HAP-1 (cell line): ENCODE results near the gene CHRNB1.

Experiments
- DNase-seq, 2 experiments: peaks; one replicate each; pipeline ENCODE4 v3.0.0-alpha.2; 2016 to 2020; ENCODE audit warnings: low spot score in 2 of 2
- H3K27me3 ChIP-seq: fragments of 250-450 bp; sonication (Bioruptor Pico); 2 replicates; pipeline ENCODE4 v1.5.1; 2020; ENCODE audit warnings: low read depth, mild to moderate bottlenecking, moderate library complexity
- H3K36me3 ChIP-seq: fragments of 250-450 bp; sonication (Bioruptor Pico); replicated peaks from 2 replicates; pipeline ENCODE4 v1.5.1; 2020; ENCODE audit warnings: mild to moderate bottlenecking
- H3K4me1 ChIP-seq: fragments of 250-450 bp; sonication (Bioruptor Pico); 2 replicates; pipeline ENCODE4 v1.5.1; 2020; ENCODE audit warnings: mild to moderate bottlenecking
- H3K4me3 ChIP-seq: fragments of 250-450 bp; sonication (Bioruptor Pico); 2 replicates; pipeline ENCODE4 v1.5.1; 2020; ENCODE audit warnings: mild to moderate bottlenecking, moderate library complexity
- H3K9me3 ChIP-seq: fragments of 250-450 bp; sonication (Bioruptor Pico); 2 replicates; pipeline ENCODE4 v1.5.1; 2020; ENCODE audit warnings: mild to moderate bottlenecking, moderate library complexity
- in situ Hi-C: fragments of 300-500 bp; cut with MboI; formaldehyde crosslinking; loops from 3 replicates; pipeline ENCODE4 v1.14.3; 2020; ENCODE audit warnings: low sequenced_read_pairs, inconsistent platforms, mixed read lengths

The CHRNB1 gene

GRCh38 chr17:7423679-7424078 is 21.2 kb upstream of the CHRNB1 start:
- no peak overlapping the region for H3K4me3 ChIP-seq
- no peak for DNase-seq
- no peaks in the 10 kb centered on the region for H3K27me3 ChIP-seq
- no peaks in the 10 kb centered on the region for H3K4me1 ChIP-seq
- in situ Hi-C loops: no loop called here
- no peaks in the 10 kb centered on the region for H3K9me3 ChIP-seq
- no peaks in the 10 kb centered on the region for H3K36me3 ChIP-seq

- no peak for DNase-seq
- no peaks in the 10 kb centered on the region for H3K27me3 ChIP-seq
- H3K9me3 ChIP-seq: no peaks in the 10 kb centered on the region; the same call in 1 of the 2 replicates
- H3K36me3 ChIP-seq: no peaks in the 10 kb centered on the region
- in situ Hi-C loops: no loop called here
- no peaks in the 10 kb centered on the region for H3K4me1 ChIP-seq
- H3K4me3 ChIP-seq: no peak within 1 kb of the TSS
Measured at GRCh38 chr17:7425316-7425715, 19.5 kb upstream of the CHRNB1 start, which contains the start of gene SPEM2. Gene SPEM2, plus strand, starts transcription at chr17:7425616. Its CDS starts 73 bp downstream, at chr17:7425689.

DNA sequence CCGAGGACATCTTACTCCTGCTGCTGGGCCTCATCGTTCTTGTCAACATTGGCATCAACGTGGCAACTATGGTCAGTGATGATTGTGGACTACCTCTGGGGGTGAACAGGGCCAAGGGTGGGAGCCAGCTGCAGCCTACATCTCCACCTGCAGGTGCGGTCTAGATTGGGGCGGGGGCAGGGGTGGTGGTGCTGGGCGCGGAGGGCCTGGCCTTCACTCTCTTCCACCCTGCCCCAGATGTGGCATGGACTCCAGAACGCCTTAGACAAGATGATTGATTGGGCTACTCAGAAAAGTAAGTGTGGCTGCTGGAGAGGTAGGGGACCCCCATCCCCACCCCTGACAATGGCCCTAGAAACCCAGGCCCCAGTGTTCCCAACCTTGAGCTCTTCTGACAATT is 19.1 kb upstream of the CHRNB1 start:
- in situ Hi-C loops: no loop called here
- H3K36me3 ChIP-seq: no peaks in the 10 kb centered on the region
- H3K9me3 ChIP-seq: no peaks in the 10 kb centered on the region; the same call in 1 of the 2 replicates
- no peak for DNase-seq
- H3K4me1 ChIP-seq: no peaks in the 10 kb centered on the region
- H3K27me3 ChIP-seq: no peaks in the 10 kb centered on the region
- H3K4me3 ChIP-seq: no peak overlapping the region

DNA sequence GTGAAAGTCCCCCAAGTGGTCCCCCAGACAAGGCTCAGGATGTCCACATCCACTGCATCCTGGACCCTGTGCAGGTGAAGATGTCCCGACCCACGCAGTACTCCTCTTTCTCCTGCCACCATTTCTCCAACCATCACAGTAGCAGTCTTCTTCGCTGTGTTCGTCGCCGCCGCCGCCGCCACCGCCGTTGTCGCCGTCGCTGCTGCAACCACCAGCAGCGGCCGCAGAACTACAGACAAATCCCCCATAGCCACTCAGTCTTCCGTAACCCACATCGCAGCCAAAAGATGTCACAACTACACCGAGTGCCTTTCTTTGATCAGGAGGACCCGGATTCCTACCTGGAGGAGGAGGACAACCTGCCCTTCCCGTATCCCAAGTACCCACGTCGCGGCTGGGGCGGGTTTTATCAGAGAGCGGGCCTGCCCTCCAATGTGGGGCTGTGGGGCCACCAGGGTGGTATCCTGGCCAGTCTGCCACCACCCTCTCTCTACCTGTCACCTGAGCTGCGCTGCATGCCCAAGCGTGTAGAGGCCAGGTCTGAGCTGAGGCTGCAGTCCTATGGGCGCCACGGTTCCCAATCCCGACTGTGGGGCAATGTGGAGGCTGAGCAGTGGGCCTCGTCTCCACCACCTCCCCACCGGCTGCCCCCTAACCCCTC is 18.5 kb upstream of the CHRNB1 start:
- no peak for DNase-seq
- no peak overlapping the region for H3K4me3 ChIP-seq
- in situ Hi-C loops: no loop called here
- H3K36me3 ChIP-seq: no peaks in the 10 kb centered on the region
- no peaks in the 10 kb centered on the region for H3K4me1 ChIP-seq
- no peaks in the 10 kb centered on the region; the same call in 1 of the 2 replicates for H3K9me3 ChIP-seq
- H3K27me3 ChIP-seq: no peaks in the 10 kb centered on the region

DNA sequence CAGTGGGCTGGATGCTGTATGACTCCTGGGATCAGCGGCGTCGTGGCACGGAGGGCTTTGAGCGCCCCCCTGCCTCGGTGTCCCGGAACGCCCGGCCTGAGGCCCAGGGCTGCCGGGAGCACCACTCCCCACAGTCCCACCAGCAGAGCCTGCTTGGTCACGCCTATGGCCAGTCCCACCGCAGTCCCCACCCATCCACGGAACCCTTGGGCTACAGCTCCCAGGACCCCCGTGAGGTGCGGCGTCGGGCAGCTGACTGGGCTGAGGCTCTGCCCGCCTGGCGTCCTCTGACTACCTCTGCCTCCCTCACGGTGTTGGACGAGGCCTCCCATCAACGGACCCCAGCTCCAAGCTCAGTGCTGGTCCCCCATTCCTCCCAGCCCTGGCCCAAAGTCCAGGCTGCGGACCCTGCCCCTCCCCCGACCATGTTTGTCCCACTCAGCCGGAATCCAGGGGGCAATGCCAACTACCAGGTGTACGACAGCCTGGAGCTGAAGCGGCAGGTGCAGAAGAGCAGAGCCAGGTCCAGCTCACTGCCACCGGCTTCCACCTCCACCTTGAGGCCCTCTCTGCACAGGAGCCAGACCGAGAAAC is 17.9 kb upstream of the CHRNB1 start:
- Histone ChIP-seq H3K4me1 (no peaks in the 10 kb centered on the region), H3K27me3 (no peaks in the 10 kb centered on the region), H3K9me3 (no peaks in the 10 kb centered on the region; the same call in 1 of the 2 replicates), H3K36me3 (no peaks in the 10 kb centered on the region), H3K4me3 (no peak overlapping the region)
- DNase-seq: no peak
- in situ Hi-C loops: no loop called here

DNA sequence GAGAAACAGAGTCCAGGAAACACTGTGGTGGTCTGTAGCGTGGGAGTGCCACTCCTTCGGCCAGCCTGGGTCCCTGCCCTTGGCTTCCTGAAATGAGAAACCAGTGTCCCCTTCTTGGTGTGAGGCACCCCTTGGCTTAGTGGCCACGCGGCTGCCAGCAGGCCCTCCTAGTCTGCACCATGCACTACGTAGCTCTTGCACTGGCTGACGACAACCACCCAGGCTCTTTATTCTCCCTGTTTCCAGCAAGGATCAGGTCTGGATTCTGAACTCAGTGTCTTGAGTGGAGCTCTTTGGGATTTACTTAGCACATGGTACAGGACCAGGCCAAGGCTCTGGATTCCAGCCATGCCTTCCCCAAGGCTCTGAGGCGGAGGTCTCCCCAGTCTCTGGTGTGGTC is 17.3 kb upstream of the CHRNB1 start:
- no peak for DNase-seq
- no peaks in the 10 kb centered on the region for H3K4me1 ChIP-seq
- no peaks in the 10 kb centered on the region; the same call in 1 of the 2 replicates for H3K9me3 ChIP-seq
- no peaks in the 10 kb centered on the region for H3K36me3 ChIP-seq
- in situ Hi-C loops: no loop called here
- no peak overlapping the region for H3K4me3 ChIP-seq
- no peaks in the 10 kb centered on the region for H3K27me3 ChIP-seq

DNA sequence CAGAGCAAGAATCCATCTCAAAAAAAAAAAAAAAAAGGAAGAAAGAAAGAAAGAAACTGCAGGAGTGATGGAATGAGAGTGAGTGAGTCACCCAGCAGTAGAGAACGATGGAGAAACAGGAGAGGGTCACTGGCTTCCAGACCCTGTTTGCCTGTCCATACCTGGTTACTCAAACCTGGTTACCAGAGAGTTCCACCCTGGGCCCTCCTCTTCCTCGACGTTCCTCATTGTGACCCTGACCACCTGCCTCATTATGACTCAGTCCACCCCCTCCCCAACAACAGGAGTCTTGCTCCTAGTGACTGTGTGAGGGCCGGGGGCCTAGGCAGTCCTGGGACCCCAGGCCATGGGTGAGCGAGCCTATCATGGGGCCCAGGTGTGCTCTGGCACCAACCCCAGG is 16.3 kb upstream of the CHRNB1 start, which contains the start of gene SPEM3:
TSS of gene SPEM3 (plus strand) at position 301 of the 400 bp plus-strand sequence. CDS start at position 347, 46 bp downstream.
- in situ Hi-C loops: no loop called here
- no peak for DNase-seq
- Histone ChIP-seq H3K36me3 (no peaks in the 10 kb centered on the region), H3K9me3 (no peaks in the 10 kb centered on the region; the same call in 1 of the 2 replicates), H3K4me3 (no peak within 1 kb of the TSS), H3K4me1 (no peaks in the 10 kb centered on the region), H3K27me3 (no peaks in the 10 kb centered on the region)

DNA sequence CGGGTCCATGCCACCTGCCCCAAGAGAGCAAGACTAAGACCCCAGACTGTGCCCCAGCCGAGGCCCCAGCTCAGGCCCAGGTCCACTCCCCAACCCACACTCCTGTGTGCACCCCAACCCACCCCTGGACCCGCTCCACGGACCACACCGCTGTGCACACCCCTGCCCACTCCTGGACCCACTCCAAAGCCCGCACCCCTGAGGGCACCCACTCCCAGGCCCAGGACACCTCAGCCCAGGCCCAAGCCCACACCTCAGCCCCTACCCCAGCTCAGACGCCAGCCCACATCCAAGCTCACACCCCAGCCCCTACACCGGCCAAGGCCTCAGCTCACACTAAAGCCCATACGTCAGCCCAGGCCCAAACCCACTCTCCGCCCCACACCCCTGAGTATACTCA is 15.1 kb upstream of the CHRNB1 start:
- no peaks in the 10 kb centered on the region for H3K36me3 ChIP-seq
- no peaks in the 10 kb centered on the region; the same call in 1 of the 2 replicates for H3K9me3 ChIP-seq
- DNase-seq: no peak
- H3K4me1 ChIP-seq: no peaks in the 10 kb centered on the region
- no peaks in the 10 kb centered on the region for H3K27me3 ChIP-seq
- in situ Hi-C loops: no loop called here
- no peak overlapping the region for H3K4me3 ChIP-seq

GRCh38 chr17:7431231-7431630 is 13.6 kb upstream of the CHRNB1 start:
- Histone ChIP-seq H3K27me3 (no peaks in the 10 kb centered on the region), H3K4me1 (no peaks in the 10 kb centered on the region; the same call in 1 of the 2 replicates), H3K36me3 (no peaks in the 10 kb centered on the region), H3K4me3 (no peak overlapping the region), H3K9me3 (no peaks in the 10 kb centered on the region; the same call in 1 of the 2 replicates)
- in situ Hi-C loops: no loop called here
- DNase-seq: no peak

DNA sequence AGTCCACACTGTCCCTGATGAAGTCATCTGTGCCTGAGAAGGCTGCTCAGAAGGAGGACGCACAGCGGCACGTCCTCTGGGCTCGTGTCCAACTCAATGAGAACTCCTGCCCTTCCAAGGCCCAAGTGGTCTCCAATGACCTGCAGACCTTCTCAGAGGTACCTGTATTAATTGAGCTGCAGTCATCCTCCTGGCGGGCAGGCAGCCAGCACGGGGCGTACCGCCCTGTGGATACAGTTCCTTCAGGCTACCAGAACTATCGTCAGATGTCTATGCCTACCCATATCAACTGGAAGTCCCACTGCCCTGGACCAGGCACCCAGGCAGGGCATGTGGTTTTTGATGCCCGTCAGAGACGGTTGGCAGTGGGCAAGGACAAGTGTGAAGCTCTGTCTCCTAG is 12.6 kb upstream of the CHRNB1 start:
- in situ Hi-C loops: no loop called here
- no peaks in the 10 kb centered on the region for H3K36me3 ChIP-seq
- H3K4me3 ChIP-seq: no peak overlapping the region
- H3K9me3 ChIP-seq: no peaks in the 10 kb centered on the region; the same call in 1 of the 2 replicates
- H3K27me3 ChIP-seq: no peaks in the 10 kb centered on the region
- peaks cover 6% of the 10 kb centered on the region for H3K4me1 ChIP-seq
- DNase-seq: no peak

DNA sequence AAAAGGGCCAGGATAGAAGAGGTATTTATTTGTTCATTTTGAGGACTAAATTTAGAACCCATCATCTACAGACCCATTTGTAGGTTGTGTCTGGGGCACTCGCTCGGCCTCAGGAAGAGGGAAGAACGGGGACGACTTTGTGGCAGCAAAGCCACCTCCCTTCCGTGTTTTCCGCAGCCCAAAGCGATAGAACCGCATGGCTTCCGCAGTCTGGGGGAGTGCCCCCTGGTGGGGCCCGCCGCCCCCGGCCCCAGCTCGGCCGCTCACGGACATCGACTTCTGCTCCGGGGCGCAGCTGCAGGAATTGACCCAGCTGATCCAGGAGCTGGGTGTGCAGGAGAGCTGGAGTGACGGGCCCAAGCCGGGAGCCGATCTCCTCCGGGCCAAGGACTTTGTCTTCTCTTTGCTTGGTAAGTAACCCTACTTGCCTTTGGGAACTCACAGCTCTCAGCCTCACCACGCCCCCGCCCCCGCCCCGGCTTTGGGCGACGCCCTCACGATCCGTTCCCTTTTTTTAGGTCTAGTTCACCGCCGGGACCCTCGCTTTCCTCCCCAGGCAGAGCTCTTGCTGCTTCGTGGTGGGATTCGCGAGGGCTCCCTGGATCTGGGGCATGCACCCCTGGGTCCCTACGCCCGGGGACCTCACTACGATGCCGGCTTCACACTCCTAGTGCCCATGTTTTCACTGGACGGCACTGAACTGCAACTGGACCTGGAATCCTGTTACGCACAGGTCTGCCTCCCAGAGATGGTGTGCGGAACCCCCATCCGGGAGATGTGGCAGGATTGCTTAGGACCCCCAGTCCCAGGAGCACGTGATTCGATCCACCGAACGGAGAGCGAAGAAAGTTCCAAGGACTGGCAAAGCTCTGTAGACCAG is 8.9 kb upstream of the CHRNB1 start:
- DNase-seq: peak; percentile 45 to 77
- Histone ChIP-seq H3K36me3 (no peaks in the 10 kb centered on the region), H3K4me1 (peaks cover 11% of the 10 kb centered on the region), H3K9me3 (no peaks in the 10 kb centered on the region), H3K27me3 (no peaks in the 10 kb centered on the region; the same call in 1 of the 2 replicates), H3K4me3 (peak overlapping the region; percentile 43)
- in situ Hi-C loops: no loop called here

DNA sequence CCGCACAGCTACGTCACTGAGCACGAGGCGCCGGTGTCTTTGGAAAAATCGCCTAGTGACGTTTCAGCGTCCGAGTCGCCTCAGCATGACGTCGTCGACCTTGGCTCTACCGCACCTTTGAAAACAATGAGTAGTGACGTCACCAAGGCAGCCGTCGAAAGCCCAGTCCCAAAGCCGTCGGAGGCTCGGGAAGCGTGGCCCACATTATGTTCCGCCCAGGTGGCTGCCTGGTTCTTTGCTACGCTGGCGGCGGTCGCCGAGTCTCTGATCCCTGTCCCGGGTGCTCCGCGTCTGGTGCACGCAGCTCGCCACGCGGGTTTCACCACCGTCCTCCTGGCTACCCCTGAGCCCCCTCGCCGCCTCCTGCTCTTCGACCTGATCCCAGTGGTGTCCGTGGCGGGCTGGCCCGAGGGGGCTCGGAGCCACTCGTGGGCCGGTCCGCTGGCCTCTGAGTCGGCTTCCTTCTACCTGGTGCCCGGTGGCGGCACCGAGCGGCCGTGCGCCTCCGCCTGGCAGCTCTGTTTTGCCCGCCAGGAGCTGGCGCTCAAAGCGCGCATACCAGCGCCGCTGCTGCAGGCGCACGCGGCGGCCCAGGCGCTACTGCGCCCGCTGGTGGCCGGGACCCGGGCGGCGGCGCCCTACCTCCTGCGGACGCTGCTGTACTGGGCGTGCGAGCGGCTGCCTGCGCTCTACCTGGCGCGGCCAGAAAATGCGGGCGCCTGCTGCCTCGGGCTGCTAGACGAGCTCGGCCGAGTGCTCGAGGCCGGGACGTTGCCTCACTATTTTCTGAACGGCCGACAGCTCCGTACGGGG is 8.1 kb upstream of the CHRNB1 start:
- in situ Hi-C loops: no loop called here
- peaks cover 11% of the 10 kb centered on the region for H3K4me1 ChIP-seq
- peak overlapping the region; percentile 22 for H3K4me3 ChIP-seq
- peak; percentile 82 to 84 for DNase-seq
- no peaks in the 10 kb centered on the region for H3K36me3 ChIP-seq
- no peaks in the 10 kb centered on the region for H3K9me3 ChIP-seq
- no peaks in the 10 kb centered on the region; the same call in 1 of the 2 replicates for H3K27me3 ChIP-seq

DNA sequence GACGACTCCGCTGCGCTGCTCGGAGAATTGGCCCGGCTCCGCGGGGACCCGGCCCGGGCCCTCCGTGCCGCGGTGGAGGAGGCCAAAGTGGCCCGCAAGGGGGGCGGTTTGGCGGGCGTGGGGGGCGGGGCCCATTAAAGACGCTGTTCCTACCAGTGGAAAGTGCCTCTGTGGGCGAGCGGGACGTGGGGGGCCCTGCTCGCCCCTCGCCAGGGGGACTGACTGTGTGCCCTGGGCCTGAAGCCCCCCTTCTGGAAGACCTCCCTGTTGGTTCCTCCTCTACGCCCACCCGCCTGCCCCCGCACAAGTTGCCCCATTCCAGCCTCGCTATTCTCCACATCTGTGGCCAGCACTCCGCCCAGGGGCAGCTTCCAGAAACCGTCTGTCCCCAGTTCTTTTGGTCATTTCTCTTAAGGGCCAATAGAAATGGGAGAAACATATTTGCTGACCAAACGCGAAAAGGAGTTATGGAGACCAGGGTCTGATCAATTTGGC is 7.4 kb upstream of the CHRNB1 start:
- no peaks in the 10 kb centered on the region; the same call in 1 of the 2 replicates for H3K27me3 ChIP-seq
- H3K4me3 ChIP-seq: peak overlapping the region; percentile 22
- no peaks in the 10 kb centered on the region for H3K9me3 ChIP-seq
- in situ Hi-C loops: no loop called here
- peaks cover 11% of the 10 kb centered on the region for H3K4me1 ChIP-seq
- no peaks in the 10 kb centered on the region for H3K36me3 ChIP-seq
- DNase-seq: no peak
